Liver (tissue), 9 donors: ENCODE results near the gene ERBB4. TPM values are rescaled to one million over a fixed set of nuclear protein-coding genes. Genes with fewer than 3 reads are reported as not detected.

Experiments used
- DNase-seq: peaks from one replicate; pipeline ENCODE4 v3.0.0-alpha.2; 2017; ENCODE audit warnings: low spot score
- H3K27ac ChIP-seq, 2 donors: one replicate each; pipeline ENCODE4 v1.7.0; 2013; ENCODE audit warnings: inconsistent platforms in 2 of 2, low read length in 2 of 2, control low read depth in 1 of 2, low read depth in 1 of 2, mild to moderate bottlenecking in 1 of 2
- H3K27me3 ChIP-seq, 4 donors: one replicate each; pipeline versions ENCODE4 v1.6.1 to v1.7.0; 2013; ENCODE audit warnings: low read length in 3 of 4, inconsistent platforms in 1 of 4, mild to moderate bottlenecking in 1 of 4, moderate library complexity in 1 of 4; ENCODE audit not compliant: control insufficient read depth in 4 of 4, insufficient read depth in 4 of 4
- H3K36me3 ChIP-seq, 4 donors: one replicate each; pipeline versions ENCODE4 v1.6.1 to v1.7.0; 2013; ENCODE audit warnings: low read length in 3 of 4, mild to moderate bottlenecking in 3 of 4, low read depth in 1 of 4, moderate library complexity in 1 of 4; ENCODE audit not compliant: control insufficient read depth in 4 of 4, insufficient read depth in 3 of 4
- H3K4me1 ChIP-seq, 4 donors: one replicate each; pipeline versions ENCODE4 v1.6.1 to v1.7.0; 2013; ENCODE audit warnings: low read length in 3 of 4, mild to moderate bottlenecking in 3 of 4, moderate library complexity in 1 of 4; ENCODE audit not compliant: control insufficient read depth in 4 of 4, insufficient read depth in 4 of 4
- H3K4me3 ChIP-seq, 3 donors: one replicate each; pipeline versions ENCODE4 v1.6.1 to v1.7.0; 2013; ENCODE audit warnings: low read length in 3 of 3, control low read depth in 1 of 3, low read depth in 1 of 3, mild to moderate bottlenecking in 1 of 3
- H3K9ac ChIP-seq, 2 donors: one replicate each; pipeline ENCODE4 v1.7.0; 2013; ENCODE audit warnings: low read length in 2 of 2, mild to moderate bottlenecking in 2 of 2, moderate library complexity in 2 of 2, control low read depth in 1 of 2, low read depth in 1 of 2
- H3K9me3 ChIP-seq, 4 donors: one replicate each; pipeline versions ENCODE4 v1.6.1 to v1.7.0; 2013; ENCODE audit warnings: low read length in 3 of 4; ENCODE audit not compliant: control insufficient read depth in 4 of 4
- ATF3 ChIP-seq: IDR thresholded peaks from 2 replicates; pipeline ENCODE4 v1.6.1; 2016; ENCODE audit warnings: antibody characterized with exemption
- FOXA1 ChIP-seq: IDR thresholded peaks from 2 replicates; pipeline ENCODE4 v1.6.1; 2016; ENCODE audit warnings: antibody characterized with exemption
- GABPA ChIP-seq, 2 donors: IDR thresholded peaks in 1 of 2; conservative IDR thresholded peaks in 1 of 2; 2 replicates each; pipeline ENCODE4 v1.6.1; 2016; ENCODE audit warnings: antibody characterized with exemption in 2 of 2, mild to moderate bottlenecking in 1 of 2, moderate library complexity in 1 of 2
- HNF4A ChIP-seq, 2 donors: conservative IDR thresholded peaks; 2 replicates each; pipeline ENCODE4 v1.6.1; 2016; ENCODE audit warnings: antibody characterized with exemption in 2 of 2, mild to moderate bottlenecking in 2 of 2
- HNF4G ChIP-seq: IDR thresholded peaks from 2 replicates; pipeline ENCODE4 v1.6.1; 2016; ENCODE audit warnings: antibody characterized with exemption
- JUND ChIP-seq, 2 donors: IDR thresholded peaks; 2 replicates each; pipeline ENCODE4 v1.6.1; 2016; ENCODE audit warnings: antibody characterized with exemption in 2 of 2
- MAX ChIP-seq: IDR thresholded peaks from 2 replicates; pipeline ENCODE4 v1.6.1; 2016; ENCODE audit warnings: antibody characterized with exemption
- NR2F2 ChIP-seq: IDR thresholded peaks from 2 replicates; pipeline ENCODE4 v1.6.1; 2016; ENCODE audit warnings: antibody characterized with exemption
- RAD21 ChIP-seq, 2 donors: IDR thresholded peaks; 2 replicates each; pipeline ENCODE4 v1.6.1; 2016; ENCODE audit warnings: antibody characterized with exemption in 2 of 2, mild to moderate bottlenecking in 2 of 2
- RXRA ChIP-seq, 2 donors: IDR thresholded peaks; 2 replicates each; pipeline ENCODE4 v1.6.1; 2017 to 2018; ENCODE audit warnings: antibody characterized with exemption in 2 of 2, mild to moderate bottlenecking in 1 of 2
- SP1 ChIP-seq: IDR thresholded peaks from 2 replicates; pipeline ENCODE4 v1.6.1; 2018; ENCODE audit warnings: antibody characterized with exemption, mild to moderate bottlenecking
- YY1 ChIP-seq: IDR thresholded peaks from 2 replicates; pipeline ENCODE4 v1.6.1; 2016; ENCODE audit warnings: antibody characterized with exemption, mild to moderate bottlenecking
- ZBTB33 ChIP-seq: IDR thresholded peaks from 2 replicates; pipeline ENCODE4 v1.6.1; 2016; ENCODE audit warnings: antibody characterized with exemption
- WGBS: extraction: QIAGEN DNeasy Blood & Tissue Kit; methylation state at CpG from one replicate; pipeline ENCODE4 v1.1.7; 2013; 5-methylcytosine and 5-hydroxymethylcytosine counted together
- polyA plus RNA-seq, 2 donors: library from polyadenylated mRNA; stranded (reverse) in 1 of 2; unstranded in 1 of 2; fragments of 200-250 nt in 1 of 2; fragments of >200 nt in 1 of 2; fragmentation: Nextera tagmentation in 1 of 2; extraction: Ambion mirVana in 1 of 2; gene quantifications; one replicate each; pipeline versions ENCODE4 v1.2.1 to v1.2.3, GENCODE V29; 2013 to 2015
- total RNA-seq, 2 donors: library from RNA; depleted of rRNA; stranded (reverse); fragments of >200 nt; gene quantifications; one replicate each; pipeline ENCODE4 v1.2.3, GENCODE V29; 2014
- TF ChIP-seq, protein P1 (sequence below): fragments of 150-350 bp; IDR thresholded peaks from 2 replicates; pipeline ENCODE4 v1.5.1; 2017; ENCODE audit warnings: improper control_type of control experiment, low read depth, low read length; ENCODE audit not compliant: missing input control
- TF ChIP-seq, protein P2 (sequence below): IDR thresholded peaks from 2 replicates; pipeline ENCODE4 v1.6.1; 2016; ENCODE audit warnings: antibody characterized with exemption, mild to moderate bottlenecking
- donor health status: healthy.
- donor health status: healthy.
- donor health status: healthy.
- donor health status: healthy.
- donor health status: healthy.

ERBB4 gene
- total and polyA plus RNA-seq, 4 donors = 0.03 to 0.42 TPM; not detected in 2

GRCh38 chr2:212384027-212384426 lies 154.6 kb downstream of the ERBB4 start:
- no peak for DNase-seq
- no peaks in the 10 kb centered on the region for H3K9me3 ChIP-seq
- H3K9ac ChIP-seq = no peak overlapping the region
- no peak for TF ChIP-seq GABPA (IDR thresholded peaks at IDR 0.05 in 1 of 2, conservative IDR thresholded peaks at IDR 0.05 in 1 of 2)
- TF ChIP-seq MAX = no peak
- TF ChIP-seq HNF4A (conservative IDR thresholded peaks at IDR 0.05) = no peak
- TF ChIP-seq SP1 = no peak
- no peak for TF ChIP-seq YY1
- WGBS = 75% methylated on average over 2 of the region's 2 CpGs
- H3K36me3 ChIP-seq = no peaks in the 10 kb centered on the region
- H3K27me3 ChIP-seq = no peaks in the 10 kb centered on the region
- H3K4me3 ChIP-seq = no peak overlapping the region
- no peak overlapping the region for H3K27ac ChIP-seq
- H3K4me1 ChIP-seq = no peaks in the 10 kb centered on the region

DNA sequence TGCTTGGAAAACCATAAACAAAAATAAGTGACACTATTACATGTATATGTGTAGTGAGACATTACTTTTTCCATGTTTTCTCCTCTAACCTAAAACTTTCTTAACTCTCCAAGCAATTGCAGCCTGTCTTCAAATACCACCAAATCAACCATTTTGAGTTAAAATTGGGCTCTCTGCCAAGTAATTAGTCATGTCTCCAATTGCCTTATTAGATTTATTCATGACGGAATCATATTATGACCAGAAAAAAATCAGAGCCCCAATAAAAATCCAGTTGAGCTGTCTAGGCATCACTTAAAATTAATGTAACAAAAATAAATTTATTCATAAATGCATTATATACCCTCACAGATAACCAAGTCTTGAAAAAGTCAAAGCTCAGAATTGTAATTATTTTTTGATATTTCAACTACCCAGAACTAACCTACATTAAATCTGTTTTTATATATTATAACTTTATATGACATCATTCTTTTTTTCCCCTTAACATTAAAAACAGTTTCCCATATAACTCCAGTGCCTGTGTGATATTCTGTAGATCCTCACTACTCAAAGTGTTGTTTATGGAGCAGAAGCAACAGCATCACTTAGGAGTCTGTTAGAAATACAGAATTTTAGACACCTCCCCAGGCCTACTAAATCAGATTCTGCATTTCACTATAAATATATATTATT lies 157.0 kb downstream of the ERBB4 start:
- no peaks in the 10 kb centered on the region for H3K27me3 ChIP-seq
- no peaks in the 10 kb centered on the region for H3K36me3 ChIP-seq
- H3K9ac ChIP-seq = no peak overlapping the region
- WGBS = 89% methylated on average over 1 of the region's 1 CpG
- no peak overlapping the region for H3K4me3 ChIP-seq
- no peaks in the 10 kb centered on the region for H3K4me1 ChIP-seq
- no peaks in the 10 kb centered on the region for H3K9me3 ChIP-seq
- H3K27ac ChIP-seq = no peak overlapping the region
- TF ChIP-seq ZBTB33 = no peak
- TF ChIP-seq ATF3 = no peak
- no peak for TF ChIP-seq YY1
- TF ChIP-seq SP1 = no peak
- TF ChIP-seq RXRA (IDR thresholded peaks at IDR 0.05) = no peak
- no peak for TF ChIP-seq FOXA1
- TF ChIP-seq, protein P1, sequence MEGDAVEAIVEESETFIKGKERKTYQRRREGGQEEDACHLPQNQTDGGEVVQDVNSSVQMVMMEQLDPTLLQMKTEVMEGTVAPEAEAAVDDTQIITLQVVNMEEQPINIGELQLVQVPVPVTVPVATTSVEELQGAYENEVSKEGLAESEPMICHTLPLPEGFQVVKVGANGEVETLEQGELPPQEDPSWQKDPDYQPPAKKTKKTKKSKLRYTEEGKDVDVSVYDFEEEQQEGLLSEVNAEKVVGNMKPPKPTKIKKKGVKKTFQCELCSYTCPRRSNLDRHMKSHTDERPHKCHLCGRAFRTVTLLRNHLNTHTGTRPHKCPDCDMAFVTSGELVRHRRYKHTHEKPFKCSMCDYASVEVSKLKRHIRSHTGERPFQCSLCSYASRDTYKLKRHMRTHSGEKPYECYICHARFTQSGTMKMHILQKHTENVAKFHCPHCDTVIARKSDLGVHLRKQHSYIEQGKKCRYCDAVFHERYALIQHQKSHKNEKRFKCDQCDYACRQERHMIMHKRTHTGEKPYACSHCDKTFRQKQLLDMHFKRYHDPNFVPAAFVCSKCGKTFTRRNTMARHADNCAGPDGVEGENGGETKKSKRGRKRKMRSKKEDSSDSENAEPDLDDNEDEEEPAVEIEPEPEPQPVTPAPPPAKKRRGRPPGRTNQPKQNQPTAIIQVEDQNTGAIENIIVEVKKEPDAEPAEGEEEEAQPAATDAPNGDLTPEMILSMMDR = no peak
- TF ChIP-seq HNF4G = no peak
- no peak for TF ChIP-seq RAD21 (IDR thresholded peaks at IDR 0.05)
- TF ChIP-seq NR2F2 = no peak
- TF ChIP-seq HNF4A (conservative IDR thresholded peaks at IDR 0.05) = no peak
- TF ChIP-seq GABPA (IDR thresholded peaks at IDR 0.05 in 1 of 2, conservative IDR thresholded peaks at IDR 0.05 in 1 of 2) = no peak
- TF ChIP-seq MAX = no peak
- no peak for DNase-seq

DNA sequence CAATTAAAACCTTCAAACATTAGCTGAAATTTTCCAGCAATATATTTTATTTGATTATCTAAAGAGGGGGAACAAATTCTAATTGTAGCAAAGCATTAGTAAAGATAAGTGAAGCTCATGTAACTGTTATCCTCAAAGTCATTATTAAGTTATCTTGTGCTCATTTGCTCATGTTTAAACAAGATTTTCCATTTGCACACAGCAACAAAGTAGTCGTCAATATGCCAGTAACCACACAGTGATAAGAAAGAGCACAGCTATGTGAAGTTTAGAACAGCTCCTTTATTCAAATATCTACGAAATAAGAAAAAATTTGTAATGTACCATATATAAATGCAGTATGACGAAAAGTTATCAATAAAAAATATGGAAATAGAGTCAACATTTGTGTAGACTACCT lies 159.5 kb downstream of the ERBB4 start:
- no peak overlapping the region for H3K4me3 ChIP-seq
- H3K27ac ChIP-seq = no peak overlapping the region
- H3K9ac ChIP-seq = no peak overlapping the region
- TF ChIP-seq JUND (IDR thresholded peaks at IDR 0.05) (no peak), HNF4G (no peak), ZBTB33 (no peak), GABPA (IDR thresholded peaks at IDR 0.05 in 1 of 2, conservative IDR thresholded peaks at IDR 0.05 in 1 of 2) (no peak), RXRA (IDR thresholded peaks at IDR 0.05) (no peak), ATF3 (no peak)
- TF ChIP-seq, protein P2, sequence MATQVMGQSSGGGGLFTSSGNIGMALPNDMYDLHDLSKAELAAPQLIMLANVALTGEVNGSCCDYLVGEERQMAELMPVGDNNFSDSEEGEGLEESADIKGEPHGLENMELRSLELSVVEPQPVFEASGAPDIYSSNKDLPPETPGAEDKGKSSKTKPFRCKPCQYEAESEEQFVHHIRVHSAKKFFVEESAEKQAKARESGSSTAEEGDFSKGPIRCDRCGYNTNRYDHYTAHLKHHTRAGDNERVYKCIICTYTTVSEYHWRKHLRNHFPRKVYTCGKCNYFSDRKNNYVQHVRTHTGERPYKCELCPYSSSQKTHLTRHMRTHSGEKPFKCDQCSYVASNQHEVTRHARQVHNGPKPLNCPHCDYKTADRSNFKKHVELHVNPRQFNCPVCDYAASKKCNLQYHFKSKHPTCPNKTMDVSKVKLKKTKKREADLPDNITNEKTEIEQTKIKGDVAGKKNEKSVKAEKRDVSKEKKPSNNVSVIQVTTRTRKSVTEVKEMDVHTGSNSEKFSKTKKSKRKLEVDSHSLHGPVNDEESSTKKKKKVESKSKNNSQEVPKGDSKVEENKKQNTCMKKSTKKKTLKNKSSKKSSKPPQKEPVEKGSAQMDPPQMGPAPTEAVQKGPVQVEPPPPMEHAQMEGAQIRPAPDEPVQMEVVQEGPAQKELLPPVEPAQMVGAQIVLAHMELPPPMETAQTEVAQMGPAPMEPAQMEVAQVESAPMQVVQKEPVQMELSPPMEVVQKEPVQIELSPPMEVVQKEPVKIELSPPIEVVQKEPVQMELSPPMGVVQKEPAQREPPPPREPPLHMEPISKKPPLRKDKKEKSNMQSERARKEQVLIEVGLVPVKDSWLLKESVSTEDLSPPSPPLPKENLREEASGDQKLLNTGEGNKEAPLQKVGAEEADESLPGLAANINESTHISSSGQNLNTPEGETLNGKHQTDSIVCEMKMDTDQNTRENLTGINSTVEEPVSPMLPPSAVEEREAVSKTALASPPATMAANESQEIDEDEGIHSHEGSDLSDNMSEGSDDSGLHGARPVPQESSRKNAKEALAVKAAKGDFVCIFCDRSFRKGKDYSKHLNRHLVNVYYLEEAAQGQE = no peak
- no peaks in the 10 kb centered on the region for H3K27me3 ChIP-seq
- 50% methylated on average over 3 of the region's 3 CpGs for WGBS
- H3K36me3 ChIP-seq = no peaks in the 10 kb centered on the region
- DNase-seq = no peak
- no peaks in the 10 kb centered on the region for H3K4me1 ChIP-seq
- H3K9me3 ChIP-seq = no peaks in the 10 kb centered on the region
